ENCODE data around the gene RTEL1.

RTEL1 gene

DNA sequence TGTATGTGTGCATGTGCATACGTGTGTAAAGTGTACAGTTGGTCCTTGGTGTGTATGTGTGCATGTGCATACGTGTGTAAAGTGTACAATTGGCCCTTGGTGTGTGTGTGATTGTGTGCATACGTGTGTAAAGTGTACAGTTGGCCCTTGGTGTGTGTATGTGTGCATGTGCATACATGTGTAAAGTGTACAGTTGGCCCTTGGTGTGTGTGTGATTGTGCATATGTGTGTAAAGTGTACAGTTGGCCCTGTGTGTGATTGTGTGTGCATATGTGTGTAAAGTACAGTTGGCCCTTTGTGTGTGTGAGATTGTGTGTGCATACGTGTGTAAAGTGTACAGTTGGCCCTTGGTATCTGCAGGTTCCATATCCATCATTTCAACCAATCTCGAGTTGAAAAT, 73.3 kb downstream of the RTEL1 start:
- DNase-seq (ENCODE audit: low read depth) = no peak
- TF ChIP-seq, protein P1, sequence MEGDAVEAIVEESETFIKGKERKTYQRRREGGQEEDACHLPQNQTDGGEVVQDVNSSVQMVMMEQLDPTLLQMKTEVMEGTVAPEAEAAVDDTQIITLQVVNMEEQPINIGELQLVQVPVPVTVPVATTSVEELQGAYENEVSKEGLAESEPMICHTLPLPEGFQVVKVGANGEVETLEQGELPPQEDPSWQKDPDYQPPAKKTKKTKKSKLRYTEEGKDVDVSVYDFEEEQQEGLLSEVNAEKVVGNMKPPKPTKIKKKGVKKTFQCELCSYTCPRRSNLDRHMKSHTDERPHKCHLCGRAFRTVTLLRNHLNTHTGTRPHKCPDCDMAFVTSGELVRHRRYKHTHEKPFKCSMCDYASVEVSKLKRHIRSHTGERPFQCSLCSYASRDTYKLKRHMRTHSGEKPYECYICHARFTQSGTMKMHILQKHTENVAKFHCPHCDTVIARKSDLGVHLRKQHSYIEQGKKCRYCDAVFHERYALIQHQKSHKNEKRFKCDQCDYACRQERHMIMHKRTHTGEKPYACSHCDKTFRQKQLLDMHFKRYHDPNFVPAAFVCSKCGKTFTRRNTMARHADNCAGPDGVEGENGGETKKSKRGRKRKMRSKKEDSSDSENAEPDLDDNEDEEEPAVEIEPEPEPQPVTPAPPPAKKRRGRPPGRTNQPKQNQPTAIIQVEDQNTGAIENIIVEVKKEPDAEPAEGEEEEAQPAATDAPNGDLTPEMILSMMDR (conservative IDR thresholded peaks at IDR 0.05; ENCODE audit: low read depth, low read length) = no peak

DNA sequence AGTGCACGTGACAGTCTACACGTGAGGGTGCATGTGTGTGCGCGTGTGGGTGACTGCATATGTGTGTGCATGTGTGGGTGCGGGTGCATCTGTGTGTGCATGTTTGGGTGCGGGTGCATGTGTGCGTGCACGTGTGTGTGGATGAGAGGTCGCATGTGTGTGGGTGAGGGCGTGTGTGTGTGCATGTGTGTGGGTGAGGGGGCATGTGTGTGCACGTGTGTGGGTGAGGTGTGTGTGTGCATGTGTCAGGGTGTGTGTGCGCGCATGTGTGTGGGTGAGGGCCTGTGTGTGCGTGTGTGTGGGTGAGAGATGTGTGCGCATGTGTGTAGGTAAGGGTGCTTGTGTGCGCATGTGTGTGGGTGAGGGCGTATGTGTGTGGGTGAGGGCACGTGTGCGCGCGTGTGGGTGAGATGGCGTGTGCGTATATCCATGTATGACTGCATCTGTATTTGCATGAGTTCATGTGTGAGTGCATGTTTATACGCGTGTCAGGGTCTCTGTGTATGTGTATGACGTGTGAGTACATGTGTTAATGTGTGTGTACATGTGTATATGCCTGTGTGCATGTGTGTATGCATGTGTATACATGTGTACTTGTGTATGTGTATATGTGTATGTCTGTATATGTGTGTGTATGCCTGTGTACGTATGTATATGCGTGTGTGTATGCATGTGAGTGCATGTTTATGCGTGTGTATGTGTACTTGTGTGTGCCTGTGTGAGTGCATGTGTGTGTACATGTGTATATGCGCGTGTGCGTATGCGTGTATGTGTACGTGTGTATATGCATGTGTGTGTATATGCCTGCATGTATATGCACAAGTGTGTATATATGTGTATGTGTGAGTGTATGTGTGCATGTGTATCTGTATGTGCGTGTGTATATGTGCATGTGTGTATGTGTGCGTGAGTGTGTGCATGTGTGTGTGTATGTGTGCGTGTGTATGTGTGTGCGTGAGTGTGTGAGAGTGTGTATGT, 74.3 kb downstream of the RTEL1 start:
- TF ChIP-seq, protein P1 (conservative IDR thresholded peaks at IDR 0.05; ENCODE audit: low read depth, low read length) = no peak
- no peak overlapping the region for H3K4me3 ChIP-seq (ENCODE audit: low read depth, low read length)
- no peak for DNase-seq (ENCODE audit: low read depth)

More for the DNA sequence above, 73.3 kb downstream of the RTEL1 start:
- no peak overlapping the region for H3K4me3 ChIP-seq (ENCODE audit: low read depth, low read length)

DNA sequence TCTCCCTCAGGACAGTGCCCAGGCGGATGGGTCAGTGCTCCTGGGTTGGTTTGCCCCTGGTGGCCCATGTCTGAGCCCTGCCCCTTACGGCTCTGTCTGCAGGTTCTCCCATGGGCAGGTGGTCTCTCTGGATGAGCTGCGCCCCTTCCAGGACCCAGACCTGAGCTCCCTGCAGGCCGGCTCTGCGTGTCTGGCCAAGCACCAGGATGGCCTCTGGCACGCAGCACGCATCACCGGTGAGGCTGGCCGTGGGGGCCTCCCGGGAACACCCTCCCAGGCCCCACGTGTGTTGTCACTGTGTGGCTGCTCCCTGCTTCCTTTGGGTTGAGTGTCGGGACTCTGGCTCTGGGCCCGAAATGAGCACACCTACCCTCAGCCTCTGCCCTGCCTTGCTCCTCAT, 75.0 kb downstream of the RTEL1 start:
- H3K4me3 ChIP-seq (ENCODE audit: low read depth, low read length) = no peak overlapping the region
- no peak for DNase-seq (ENCODE audit: low read depth)
- TF ChIP-seq, protein P1 (conservative IDR thresholded peaks at IDR 0.05; ENCODE audit: low read depth, low read length) = no peak

DNA sequence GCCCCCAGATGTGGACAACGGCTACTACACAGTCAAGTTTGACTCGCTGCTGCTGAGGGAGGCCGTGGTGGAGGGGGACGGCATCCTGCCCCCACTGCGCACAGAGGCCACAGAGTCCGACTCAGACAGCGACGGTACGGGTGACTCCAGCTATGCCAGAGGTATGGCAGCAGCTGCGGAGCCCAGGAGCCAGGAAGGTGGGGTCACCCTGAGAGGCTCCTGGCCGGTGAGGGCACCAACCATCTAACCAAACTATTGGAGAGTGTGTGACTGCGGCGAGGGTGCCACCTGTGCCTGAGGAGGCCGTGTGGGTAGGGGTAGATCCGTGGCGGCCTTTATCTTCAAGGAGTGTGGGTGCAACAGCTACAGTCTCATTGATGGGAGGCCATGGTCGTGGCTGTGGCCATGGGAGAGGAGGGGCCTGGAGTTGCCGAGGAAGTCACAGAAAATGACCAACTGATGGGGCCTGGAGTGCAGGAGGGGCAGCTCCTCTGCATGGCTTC, 75.5 kb downstream of the RTEL1 start:
- TF ChIP-seq, protein P1 (conservative IDR thresholded peaks at IDR 0.05; ENCODE audit: low read depth, low read length) = no peak
- DNase-seq (ENCODE audit: low read depth) = no peak
- no peak overlapping the region for H3K4me3 ChIP-seq (ENCODE audit: low read depth, low read length)

DNA sequence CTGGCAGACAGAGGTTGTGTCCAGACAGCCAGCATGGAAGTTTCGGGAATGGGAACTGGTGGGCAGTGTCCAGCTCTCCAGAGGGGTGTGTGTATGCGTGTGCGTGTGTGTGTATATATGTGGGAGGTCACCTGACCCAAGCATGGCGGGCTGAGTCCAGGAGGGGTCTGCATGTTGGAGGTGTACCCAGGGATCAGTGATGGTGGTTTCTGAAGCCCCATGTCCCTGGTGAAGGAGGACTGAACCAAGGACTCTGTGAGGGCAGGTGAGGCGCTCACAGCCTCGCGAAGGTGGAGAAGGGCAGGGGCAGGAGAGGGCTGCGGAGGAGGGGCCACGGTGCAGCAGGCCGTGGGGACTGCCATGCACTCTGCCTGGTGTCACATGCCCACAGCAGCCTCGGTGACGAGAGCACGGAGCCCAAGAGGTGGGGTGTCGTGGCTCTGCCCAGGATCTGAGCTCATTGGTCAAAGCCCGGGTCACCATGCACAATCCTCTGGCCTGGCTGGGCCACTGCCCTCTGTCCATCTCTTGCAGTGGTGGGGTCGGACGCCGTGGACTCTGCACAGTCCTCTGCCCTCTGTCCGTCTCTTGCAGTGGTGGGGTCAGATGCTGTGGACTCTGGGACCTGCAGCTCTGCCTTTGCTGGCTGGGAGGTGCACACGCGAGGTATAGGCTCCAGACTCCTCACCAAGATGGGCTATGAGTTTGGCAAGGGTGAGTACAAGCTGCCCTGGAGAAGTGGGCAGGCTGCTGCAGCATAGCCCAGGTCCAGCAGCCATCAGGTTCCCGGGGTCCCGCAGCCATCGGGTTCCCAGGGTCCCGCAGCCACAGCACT, 76.2 kb downstream of the RTEL1 start:
- no peak for DNase-seq (ENCODE audit: low read depth)
- no peak overlapping the region for H3K4me3 ChIP-seq (ENCODE audit: low read depth, low read length)
- TF ChIP-seq, protein P1 (conservative IDR thresholded peaks at IDR 0.05; ENCODE audit: low read depth, low read length) = no peak

DNA sequence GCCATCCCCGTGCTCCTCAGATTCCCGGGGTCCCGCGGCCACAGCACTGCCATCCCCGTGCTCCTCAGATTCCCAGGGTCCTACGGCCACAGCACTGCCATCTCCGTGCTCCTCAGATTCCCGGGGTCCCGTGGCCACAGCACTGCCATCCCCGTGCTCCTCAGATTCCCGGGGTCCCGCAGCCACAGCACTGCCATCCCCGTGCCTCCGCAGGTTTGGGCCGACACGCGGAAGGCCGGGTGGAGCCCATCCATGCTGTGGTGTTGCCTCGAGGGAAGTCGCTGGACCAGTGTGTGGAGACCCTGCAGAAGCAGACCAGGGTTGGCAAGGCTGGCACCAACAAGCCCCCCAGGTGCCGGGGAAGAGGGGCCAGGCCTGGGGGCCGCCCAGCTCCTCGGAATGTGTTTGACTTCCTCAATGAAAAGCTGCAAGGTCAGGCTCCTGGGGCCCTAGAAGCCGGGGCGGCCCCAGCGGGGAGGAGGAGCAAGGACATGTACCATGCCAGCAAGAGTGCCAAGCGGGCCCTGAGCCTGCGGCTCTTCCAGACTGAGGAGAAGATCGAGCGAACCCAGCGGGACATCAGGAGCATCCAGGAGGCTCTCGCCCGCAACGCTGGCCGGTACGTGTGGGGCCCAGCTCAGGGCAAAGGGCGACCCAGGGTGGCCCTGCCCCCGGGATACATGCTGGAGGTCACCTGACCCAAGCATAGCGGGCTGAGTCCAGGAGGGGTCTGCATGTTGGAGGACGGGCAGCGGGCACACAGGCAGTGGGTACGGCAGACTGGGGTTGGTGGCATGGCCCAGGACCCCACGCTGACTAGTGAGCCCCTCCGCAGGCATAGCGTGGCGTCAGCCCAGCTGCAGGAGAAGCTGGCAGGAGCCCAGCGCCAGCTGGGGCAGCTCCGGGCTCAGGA, 77.1 kb downstream of the RTEL1 start:
- no peak for DNase-seq (ENCODE audit: low read depth)
- H3K4me3 ChIP-seq (ENCODE audit: low read depth, low read length) = no peak overlapping the region
- TF ChIP-seq, protein P1 (conservative IDR thresholded peaks at IDR 0.05; ENCODE audit: low read depth, low read length) = no peak

Measured in choroid plexus epithelial cell (primary cell).